ENCODE results near the gene VWA8. TPM values are rescaled to one million over a fixed set of nuclear protein-coding genes. Genes with fewer than 3 reads are reported as not detected.
A peak's percentile ranks its signal among the peaks of the same experiment; 100 is the strongest.
"Not testable (repeated sequence)": the region's sequence is repeated elsewhere in the genome, so short reads cannot be mapped to it uniquely, and the experiment has no call there.

Gene VWA8
- total and polyA plus RNA-seq, 4 donors = 9.8 to 35.7 (median 18.5) TPM

DNA sequence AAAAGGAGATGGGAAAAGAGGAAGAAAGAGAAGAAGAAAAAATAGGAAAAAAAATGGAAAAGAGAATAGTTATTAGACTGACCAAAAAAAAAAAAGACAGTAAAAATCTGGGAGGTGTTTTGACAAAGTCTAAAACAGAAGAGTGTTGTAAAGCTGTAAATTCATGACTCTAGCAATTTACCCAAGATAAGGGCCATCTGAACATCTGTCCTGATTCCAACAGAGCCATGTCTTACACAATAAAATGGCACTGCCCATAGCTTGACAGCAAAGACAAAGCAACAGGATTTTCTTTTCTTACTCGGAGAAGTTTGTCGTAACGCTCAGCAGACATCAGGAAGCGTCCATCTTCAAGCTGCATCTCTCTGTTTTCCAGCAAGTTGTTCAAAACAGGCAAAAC is 69.8 kb downstream of the VWA8 start:
- Histone ChIP-seq H3K27me3 (ENCODE audit: control insufficient read depth, insufficient read depth, low read length) (no peaks in the 10 kb centered on the region), H3K4me3 (ENCODE audit: low read depth, low read length) (no peak overlapping the region), H3K9me3 (ENCODE audit: control insufficient read depth, insufficient read depth, low read length) (no peaks in the 10 kb centered on the region), H3K36me3 (ENCODE audit: control insufficient read depth, insufficient read depth, low read length) (no peaks in the 10 kb centered on the region), H3K27ac (ENCODE audit: low read depth, low read length) (no peak overlapping the region), H3K4me1 (ENCODE audit: control insufficient read depth, insufficient read depth, low read length) (no peaks in the 10 kb centered on the region)
- 88% methylated on average over 4 of the region's 4 CpGs for WGBS (ENCODE audit: insufficient coverage)
- peak in 1 of 6 donors; percentile 0 for DNase-seq (ENCODE audit: low read depth in 4 of 6, low spot score in 6 of 6)

DNA sequence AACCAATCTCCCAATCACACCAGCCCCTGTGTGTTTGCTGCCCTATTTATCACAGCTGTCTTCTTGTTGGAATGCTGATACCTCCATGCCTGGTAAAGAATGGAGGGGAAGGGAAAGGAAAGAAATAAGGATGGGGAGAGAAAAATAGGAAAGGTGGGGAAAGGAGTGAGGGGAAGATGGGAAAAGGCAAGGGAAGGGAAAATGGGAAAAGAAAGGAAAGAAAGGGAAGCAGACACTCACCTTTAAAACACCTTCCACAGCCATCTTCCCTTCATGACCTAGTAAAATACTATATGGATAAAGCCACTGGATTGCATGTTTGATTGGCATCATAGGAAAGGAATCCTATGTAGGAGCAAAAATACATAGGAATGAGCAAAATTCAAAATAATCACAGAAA is 77.8 kb downstream of the VWA8 start:
- Histone ChIP-seq H3K27me3 (ENCODE audit: control insufficient read depth, insufficient read depth, low read length) (no peaks in the 10 kb centered on the region), H3K4me3 (ENCODE audit: low read depth, low read length) (no peak overlapping the region), H3K36me3 (ENCODE audit: control insufficient read depth, insufficient read depth, low read length) (peaks cover 10% of the 10 kb centered on the region), H3K27ac (ENCODE audit: low read depth, low read length) (no peak overlapping the region), H3K4me1 (ENCODE audit: control insufficient read depth, insufficient read depth, low read length) (no peaks in the 10 kb centered on the region), H3K9me3 (ENCODE audit: control insufficient read depth, insufficient read depth, low read length) (no peaks in the 10 kb centered on the region)
- no peak for DNase-seq (ENCODE audit: low read depth in 4 of 6, low spot score in 6 of 6)

DNA sequence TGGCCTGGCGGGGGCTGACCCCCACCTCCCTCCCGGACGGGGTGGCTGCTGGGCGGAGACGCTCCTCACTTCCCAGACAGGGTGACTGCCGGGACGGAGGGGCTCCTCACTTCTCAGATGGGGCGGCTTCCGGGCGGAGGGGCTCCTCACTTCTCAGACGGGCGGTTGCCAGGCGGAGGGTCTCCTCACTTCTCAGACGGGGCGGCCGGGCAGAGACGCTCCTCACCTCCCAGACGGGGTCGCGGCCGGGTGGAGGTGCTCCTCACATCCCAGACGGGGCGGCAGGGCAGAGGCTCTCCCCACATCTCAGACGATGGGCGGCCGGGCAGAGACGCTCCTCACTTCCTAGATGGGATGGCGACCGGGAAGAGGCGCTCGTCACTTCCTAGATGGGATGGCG is 79.0 kb downstream of the VWA8 start:
- 94% methylated on average over 6 of the region's 32 CpGs for WGBS (ENCODE audit: insufficient coverage)
- H3K4me3 ChIP-seq (ENCODE audit: low read depth, low read length); H3K27ac ChIP-seq (ENCODE audit: low read depth, low read length); H3K4me1 ChIP-seq (ENCODE audit: control insufficient read depth, insufficient read depth, low read length); H3K9me3 ChIP-seq (ENCODE audit: control insufficient read depth, insufficient read depth, low read length); H3K27me3 ChIP-seq (ENCODE audit: control insufficient read depth, insufficient read depth, low read length); H3K36me3 ChIP-seq (ENCODE audit: control insufficient read depth, insufficient read depth, low read length); DNase-seq (ENCODE audit: low read depth in 4 of 6, low spot score in 6 of 6): not testable (repeated sequence)

DNA sequence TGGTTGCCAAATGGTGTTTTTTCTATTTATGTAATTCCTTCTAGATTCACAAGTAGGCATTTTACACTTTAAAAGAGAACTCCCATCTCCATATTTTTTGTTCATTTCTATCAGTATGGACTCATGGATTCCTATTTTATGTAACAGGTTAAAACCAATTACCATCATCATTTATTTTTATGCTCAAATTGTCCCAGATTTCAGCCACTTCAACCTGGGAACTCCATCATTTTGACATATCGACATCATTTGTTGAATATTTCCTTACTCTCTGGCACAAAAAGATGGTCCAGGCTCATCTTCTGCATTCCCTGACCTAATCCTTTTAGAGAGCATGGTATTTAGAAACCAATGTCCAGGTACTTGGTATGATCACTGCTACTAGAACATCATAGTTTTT is 79.9 kb downstream of the VWA8 start:
- WGBS (ENCODE audit: insufficient coverage) = no CpG with 5 or more reads among the region's 1 CpG
- H3K9me3 ChIP-seq (ENCODE audit: control insufficient read depth, insufficient read depth, low read length) = no peaks in the 10 kb centered on the region
- no peak for DNase-seq (ENCODE audit: low read depth in 4 of 6, low spot score in 6 of 6)

DNA sequence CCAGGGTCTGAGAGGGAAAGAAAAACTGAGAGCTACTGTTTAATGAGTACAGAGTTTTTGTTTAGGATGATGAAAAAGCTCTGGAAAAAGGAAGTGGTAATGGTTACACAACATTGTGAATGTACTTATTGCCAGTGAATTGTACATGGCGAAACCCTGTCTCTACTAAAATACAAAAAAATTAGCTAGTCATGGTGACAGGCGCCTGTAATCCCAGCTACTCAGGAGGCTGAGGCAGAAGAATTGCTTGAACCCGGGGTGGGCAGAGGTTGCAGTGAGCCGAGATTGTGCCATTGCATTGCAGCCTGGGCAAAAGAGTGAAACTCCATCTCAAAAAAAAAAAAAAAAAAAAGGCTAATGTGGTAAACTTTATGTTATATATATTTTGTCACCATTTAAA is 96.3 kb downstream of the VWA8 start:
- H3K9me3 ChIP-seq (ENCODE audit: control insufficient read depth, insufficient read depth, low read length) = no peaks in the 10 kb centered on the region
- WGBS (ENCODE audit: insufficient coverage) = no CpG with 5 or more reads among the region's 4 CpGs
- no peaks in the 10 kb centered on the region for H3K27me3 ChIP-seq (ENCODE audit: control insufficient read depth, insufficient read depth, low read length)
- DNase-seq (ENCODE audit: low read depth in 4 of 6, low spot score in 6 of 6) = no peak
- H3K27ac ChIP-seq (ENCODE audit: low read depth, low read length) = no peak overlapping the region
- peaks cover 3% of the 10 kb centered on the region for H3K36me3 ChIP-seq (ENCODE audit: control insufficient read depth, insufficient read depth, low read length)
- H3K4me3 ChIP-seq (ENCODE audit: low read depth, low read length) = no peak overlapping the region
- no peaks in the 10 kb centered on the region for H3K4me1 ChIP-seq (ENCODE audit: control insufficient read depth, insufficient read depth, low read length)

More for the DNA sequence above, 79.9 kb downstream of the VWA8 start:
- H3K27me3 ChIP-seq (ENCODE audit: control insufficient read depth, insufficient read depth, low read length) = no peaks in the 10 kb centered on the region
- H3K27ac ChIP-seq (ENCODE audit: low read depth, low read length) = no peak overlapping the region
- H3K4me1 ChIP-seq (ENCODE audit: control insufficient read depth, insufficient read depth, low read length) = no peaks in the 10 kb centered on the region
- no peak overlapping the region for H3K4me3 ChIP-seq (ENCODE audit: low read depth, low read length)
- H3K36me3 ChIP-seq (ENCODE audit: control insufficient read depth, insufficient read depth, low read length) = peaks cover 10% of the 10 kb centered on the region

DNA sequence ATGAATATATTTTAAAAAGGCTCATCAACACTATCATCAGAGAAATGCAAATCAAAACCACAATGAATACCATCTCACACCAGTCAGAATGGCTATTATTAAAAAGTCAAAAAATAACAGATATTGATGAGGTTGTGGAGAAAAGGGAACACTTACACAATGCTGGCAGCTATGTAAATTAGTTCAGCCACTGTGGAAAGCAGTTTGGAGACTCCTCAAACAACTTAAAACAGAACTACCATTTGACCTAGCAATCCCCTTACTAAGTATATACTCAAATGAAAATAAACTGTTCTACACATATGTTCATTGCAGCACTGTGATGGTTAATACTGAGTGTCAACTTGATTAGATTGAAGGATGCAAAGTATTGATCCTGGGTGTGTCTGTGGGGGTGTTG is 98.2 kb downstream of the VWA8 start:
- H3K27ac ChIP-seq (ENCODE audit: low read depth, low read length); H3K4me1 ChIP-seq (ENCODE audit: control insufficient read depth, insufficient read depth, low read length); DNase-seq (ENCODE audit: low read depth in 4 of 6, low spot score in 6 of 6); H3K4me3 ChIP-seq (ENCODE audit: low read depth, low read length); H3K9me3 ChIP-seq (ENCODE audit: control insufficient read depth, insufficient read depth, low read length); H3K36me3 ChIP-seq (ENCODE audit: control insufficient read depth, insufficient read depth, low read length); H3K27me3 ChIP-seq (ENCODE audit: control insufficient read depth, insufficient read depth, low read length): not testable (repeated sequence)

DNA sequence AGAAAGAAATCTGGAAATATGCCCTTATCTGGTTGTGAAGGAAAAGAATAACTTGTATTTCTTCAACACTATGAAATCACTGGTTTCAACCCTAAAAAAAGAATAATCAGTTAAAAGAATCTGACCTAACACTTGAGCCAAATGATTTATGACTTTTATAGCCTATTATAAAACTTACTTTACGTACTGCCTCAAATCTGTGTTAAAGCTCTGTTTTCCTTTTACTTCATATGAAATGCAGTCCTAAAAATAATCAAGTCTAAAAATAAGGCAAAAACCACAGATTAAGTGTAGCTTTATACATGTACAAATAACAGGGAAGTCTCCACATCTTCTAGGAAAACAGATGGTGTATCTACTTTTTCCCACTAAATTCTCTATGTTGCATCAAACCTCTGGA is 101.3 kb downstream of the VWA8 start:
- no peak for DNase-seq (ENCODE audit: low read depth in 4 of 6, low spot score in 6 of 6)
- no peak overlapping the region for H3K4me3 ChIP-seq (ENCODE audit: low read depth, low read length)
- H3K9me3 ChIP-seq (ENCODE audit: control insufficient read depth, insufficient read depth, low read length) = no peaks in the 10 kb centered on the region
- H3K27ac ChIP-seq (ENCODE audit: low read depth, low read length) = no peak overlapping the region
- no peaks in the 10 kb centered on the region for H3K27me3 ChIP-seq (ENCODE audit: control insufficient read depth, insufficient read depth, low read length)
- no CpG with 5 or more reads among the region's 1 CpG for WGBS (ENCODE audit: insufficient coverage)
- peaks cover under 1% of the 10 kb centered on the region for H3K36me3 ChIP-seq (ENCODE audit: control insufficient read depth, insufficient read depth, low read length)
- no peaks in the 10 kb centered on the region for H3K4me1 ChIP-seq (ENCODE audit: control insufficient read depth, insufficient read depth, low read length)

DNA sequence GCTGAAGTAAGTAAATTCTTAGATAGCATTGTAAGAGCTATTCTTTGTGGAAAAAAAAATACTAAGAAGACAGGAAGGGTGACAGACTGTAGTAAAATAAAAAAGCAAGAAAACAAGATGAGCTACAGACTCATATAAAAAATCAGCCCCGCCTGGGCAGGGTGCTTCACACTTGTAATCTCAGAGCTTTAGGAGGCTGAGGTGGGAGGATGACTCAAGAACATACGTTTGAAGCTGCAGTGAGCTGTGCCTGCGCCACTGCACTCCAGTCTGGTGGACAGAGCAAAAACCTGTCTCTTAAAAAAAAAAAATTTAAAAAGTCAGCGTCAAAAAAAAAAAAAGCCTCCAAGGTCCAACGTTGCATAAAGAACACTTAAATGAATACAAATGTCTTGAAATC is 102.1 kb downstream of the VWA8 start:
- Histone ChIP-seq H3K4me1 (ENCODE audit: control insufficient read depth, insufficient read depth, low read length) (no peaks in the 10 kb centered on the region), H3K4me3 (ENCODE audit: low read depth, low read length) (no peak overlapping the region), H3K9me3 (ENCODE audit: control insufficient read depth, insufficient read depth, low read length) (no peaks in the 10 kb centered on the region), H3K36me3 (ENCODE audit: control insufficient read depth, insufficient read depth, low read length) (no peaks in the 10 kb centered on the region), H3K27me3 (ENCODE audit: control insufficient read depth, insufficient read depth, low read length) (no peaks in the 10 kb centered on the region), H3K27ac (ENCODE audit: low read depth, low read length) (no peak overlapping the region)
- DNase-seq (ENCODE audit: low read depth in 4 of 6, low spot score in 6 of 6) = no peak
- WGBS (ENCODE audit: insufficient coverage) = no CpG with 5 or more reads among the region's 5 CpGs

DNA sequence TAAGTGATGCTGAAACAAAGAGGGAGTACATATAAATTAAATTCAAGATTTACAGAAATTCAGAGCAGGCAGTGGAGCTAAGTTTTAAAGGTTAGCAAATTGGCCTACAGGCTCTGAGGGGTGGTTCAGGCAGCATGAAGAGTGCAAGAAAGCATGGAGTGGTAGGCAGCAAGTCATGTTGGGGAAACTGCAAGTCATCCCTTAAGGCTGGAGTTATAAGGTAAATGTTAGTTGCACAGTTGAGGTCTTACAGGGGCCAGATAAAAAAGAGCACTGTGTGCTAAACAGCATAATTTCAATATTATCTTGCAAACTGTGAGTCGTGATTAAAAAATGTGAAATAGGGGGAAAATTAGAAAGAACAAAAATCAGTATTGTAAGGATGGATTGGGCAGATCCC is 106.2 kb downstream of the VWA8 start:
- no peaks in the 10 kb centered on the region for H3K27me3 ChIP-seq (ENCODE audit: control insufficient read depth, insufficient read depth, low read length)
- H3K4me3 ChIP-seq (ENCODE audit: low read depth, low read length) = no peak overlapping the region
- no peaks in the 10 kb centered on the region for H3K36me3 ChIP-seq (ENCODE audit: control insufficient read depth, insufficient read depth, low read length)
- peak in 1 of 6 donors; percentile 12 for DNase-seq (ENCODE audit: low read depth in 4 of 6, low spot score in 6 of 6)
- no peak overlapping the region for H3K27ac ChIP-seq (ENCODE audit: low read depth, low read length)
- no peaks in the 10 kb centered on the region for H3K4me1 ChIP-seq (ENCODE audit: control insufficient read depth, insufficient read depth, low read length)
- no peaks in the 10 kb centered on the region for H3K9me3 ChIP-seq (ENCODE audit: control insufficient read depth, insufficient read depth, low read length)
- 67% methylated on average over 1 of the region's 1 CpG for WGBS (ENCODE audit: insufficient coverage)

DNA sequence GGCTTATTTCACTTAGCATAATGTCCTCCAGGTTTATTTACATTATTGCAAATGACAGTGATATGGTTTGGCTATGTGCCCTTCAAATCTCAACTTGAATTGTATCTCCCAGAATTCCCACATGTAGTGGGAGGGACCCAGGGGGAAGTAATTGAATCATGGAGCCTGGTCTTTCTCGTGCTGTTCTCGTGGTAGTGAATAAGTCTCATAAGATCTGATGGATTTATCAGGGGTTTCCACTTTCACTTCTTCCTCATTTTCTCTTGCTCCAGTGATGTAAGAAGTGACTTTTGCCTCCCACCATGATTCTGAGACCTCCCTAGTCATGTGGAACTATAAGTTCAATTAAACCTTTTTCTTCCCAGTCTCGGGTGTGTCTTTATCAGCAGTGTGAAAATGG is 109.6 kb downstream of the VWA8 start:
- Histone ChIP-seq H3K9me3 (ENCODE audit: control insufficient read depth, insufficient read depth, low read length) (no peaks in the 10 kb centered on the region), H3K27ac (ENCODE audit: low read depth, low read length) (no peak overlapping the region), H3K36me3 (ENCODE audit: control insufficient read depth, insufficient read depth, low read length) (no peaks in the 10 kb centered on the region), H3K4me3 (ENCODE audit: low read depth, low read length) (no peak overlapping the region), H3K27me3 (ENCODE audit: control insufficient read depth, insufficient read depth, low read length) (no peaks in the 10 kb centered on the region), H3K4me1 (ENCODE audit: control insufficient read depth, insufficient read depth, low read length) (no peaks in the 10 kb centered on the region)
- no CpG with 5 or more reads among the region's 3 CpGs for WGBS (ENCODE audit: insufficient coverage)
- DNase-seq (ENCODE audit: low read depth in 4 of 6, low spot score in 6 of 6) = no peak

All from spinal cord (tissue), 10 donors.